HG02571 (cell line): ENCODE results near the gene TIPARP.
"Not testable (repeated sequence)": the region's sequence is repeated elsewhere in the genome, so short reads cannot be mapped to it uniquely, and the experiment has no call there.

Source experiments
- ATAC-seq: cut with Tn5 transposase; IDR thresholded peaks from one replicate; pipeline ENCODE4 v1.9.1; 2021; ENCODE audit warnings: mild to moderate bottlenecking, moderate library complexity; ENCODE audit not compliant: unreplicated experiment

Gene TIPARP

GRCh38 chr3:156737049-156737448 is 62.7 kb downstream of the TIPARP start:
- not testable (repeated sequence) for ATAC-seq

DNA sequence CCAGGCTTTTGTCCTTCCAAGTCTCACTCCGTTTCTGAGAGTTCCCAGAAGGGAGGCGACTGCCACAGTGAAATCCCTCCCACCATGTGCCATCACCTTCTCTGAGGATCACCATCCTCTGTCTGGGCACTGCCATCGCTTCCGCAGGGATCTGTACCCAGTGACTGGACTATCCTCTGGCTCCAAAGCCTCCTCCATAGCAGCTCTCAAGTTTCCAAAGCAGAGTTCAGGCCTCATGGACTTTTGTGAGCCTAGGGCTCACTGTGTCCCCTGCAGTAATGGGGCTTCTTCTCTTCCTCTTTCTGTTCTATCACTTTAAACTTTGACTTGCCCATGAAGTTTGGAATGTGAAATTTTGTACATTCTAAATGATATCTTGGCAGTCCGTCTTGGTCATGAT is 63.9 kb downstream of the TIPARP start:
- ATAC-seq: no peak

DNA sequence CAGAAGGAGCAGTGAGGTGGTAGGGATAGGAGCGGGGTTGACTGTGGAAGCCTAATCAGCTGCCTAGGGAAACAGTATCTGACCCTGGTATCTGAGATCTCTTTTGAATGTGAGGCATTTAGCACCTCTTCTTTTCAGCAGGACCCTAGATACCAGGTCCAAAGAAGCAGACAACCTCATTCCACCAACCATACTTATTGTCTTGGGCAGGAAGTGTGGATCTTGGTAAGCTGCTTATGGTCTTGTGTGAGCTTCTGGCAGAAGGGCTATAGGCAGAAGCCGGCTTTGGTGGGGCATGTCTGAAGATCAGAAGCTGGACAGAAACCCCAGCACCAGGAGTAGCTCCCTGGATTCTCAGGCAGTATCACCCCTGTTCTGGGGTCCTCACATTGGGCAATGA is 65.6 kb downstream of the TIPARP start:
- no peak for ATAC-seq

- not testable (repeated sequence) for ATAC-seq
Measured at GRCh38 chr3:156740581-156740980, 66.2 kb downstream of the TIPARP start.

DNA sequence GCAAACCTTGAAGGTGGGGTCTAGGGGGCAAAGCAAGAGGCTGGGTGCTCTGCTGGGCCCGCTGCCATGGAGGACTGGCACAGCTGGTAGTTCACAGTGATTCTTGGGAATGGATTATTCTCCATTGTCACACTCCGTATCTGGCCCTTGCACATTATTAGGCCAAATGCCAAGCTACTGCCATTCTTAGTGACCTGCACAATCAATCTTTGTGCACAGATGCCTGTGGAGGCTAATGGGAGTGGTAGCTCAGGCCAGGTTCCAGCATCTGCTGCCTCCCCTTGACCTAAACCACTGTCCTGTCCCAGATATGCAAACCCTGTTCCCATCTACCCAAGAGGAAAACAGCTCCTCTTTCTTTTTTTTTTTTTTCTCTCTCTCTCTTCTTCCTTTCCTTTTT is 67.5 kb downstream of the TIPARP start:
- no peak for ATAC-seq

DNA sequence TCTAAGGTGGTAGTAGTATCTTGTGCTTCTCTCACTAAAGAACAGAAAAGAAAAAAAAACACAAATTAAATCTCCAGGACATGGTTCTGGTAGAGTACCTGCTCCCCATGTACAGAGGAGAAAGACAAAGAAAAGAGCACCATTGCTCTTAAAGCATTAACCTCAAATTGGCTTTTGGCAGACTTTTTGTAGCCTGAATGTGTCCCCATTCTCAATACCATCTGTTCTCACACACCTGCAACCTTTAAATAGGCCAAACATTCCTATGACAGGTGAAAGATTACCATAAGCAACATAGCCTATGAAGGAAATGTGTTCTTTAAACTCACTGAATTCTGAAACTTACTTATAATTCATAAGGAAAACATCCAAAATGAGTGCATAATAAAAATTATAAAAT is 68.0 kb downstream of the TIPARP start:
- no peak for ATAC-seq

DNA sequence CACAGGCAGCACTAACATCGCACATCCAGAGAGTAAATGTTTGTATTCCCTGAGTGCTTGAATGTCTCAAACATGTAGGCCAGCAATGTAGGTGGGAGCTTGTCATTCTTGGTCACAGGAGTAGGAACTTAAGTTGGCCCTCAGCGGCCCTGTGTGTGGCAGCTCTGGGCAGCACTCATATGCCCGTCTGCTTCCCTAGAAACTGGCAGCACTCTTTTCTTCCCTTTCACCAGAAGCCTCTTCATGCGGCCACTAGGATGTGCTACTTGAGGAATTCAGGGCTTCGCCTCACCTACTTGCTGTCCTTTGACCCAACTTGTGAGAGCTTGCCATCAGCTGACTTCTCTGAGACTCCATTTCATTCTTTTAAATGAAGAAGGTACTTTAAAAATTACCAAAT is 69.5 kb downstream of the TIPARP start:
- ATAC-seq: no peak

DNA sequence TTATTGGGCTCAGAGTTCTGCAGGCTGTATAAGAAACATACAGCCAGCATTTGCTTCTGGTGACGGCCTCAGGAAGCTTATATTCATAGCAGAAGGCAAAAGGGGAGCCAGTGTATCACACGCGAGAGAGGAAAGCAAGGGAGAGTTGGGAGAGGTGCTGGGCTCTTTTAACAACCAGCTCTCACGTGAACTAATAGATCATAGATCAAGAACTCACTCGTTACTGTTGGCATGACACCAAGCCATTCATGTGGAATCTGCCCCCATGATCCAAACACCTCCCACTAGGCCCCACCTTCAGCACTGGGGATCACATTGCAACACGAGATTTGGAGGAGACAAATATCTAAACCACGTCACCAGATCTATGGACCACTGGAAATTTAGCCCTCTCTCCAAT is 70.2 kb downstream of the TIPARP start:
- no peak for ATAC-seq

GRCh38 chr3:156745766-156746165 is 71.4 kb downstream of the TIPARP start:
- ATAC-seq: no peak

DNA sequence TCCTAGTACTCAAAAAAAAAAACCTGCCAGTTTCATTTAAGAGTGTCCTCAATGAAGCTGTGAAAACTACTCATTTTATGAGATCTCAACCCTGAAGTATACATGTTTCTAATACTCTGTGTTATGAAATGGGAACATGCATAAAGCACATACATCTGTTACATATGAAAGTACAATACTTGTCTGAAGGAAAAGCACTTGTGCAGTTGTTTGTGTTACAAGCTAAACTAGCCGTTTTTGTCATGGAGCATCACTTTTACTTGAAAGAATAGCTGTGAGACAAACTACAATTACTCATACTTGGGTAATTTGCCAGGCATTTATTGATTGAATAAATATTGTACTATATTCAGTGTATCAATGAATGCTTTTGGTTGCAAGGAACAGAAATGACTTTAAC is 72.7 kb downstream of the TIPARP start:
- no peak for ATAC-seq

DNA sequence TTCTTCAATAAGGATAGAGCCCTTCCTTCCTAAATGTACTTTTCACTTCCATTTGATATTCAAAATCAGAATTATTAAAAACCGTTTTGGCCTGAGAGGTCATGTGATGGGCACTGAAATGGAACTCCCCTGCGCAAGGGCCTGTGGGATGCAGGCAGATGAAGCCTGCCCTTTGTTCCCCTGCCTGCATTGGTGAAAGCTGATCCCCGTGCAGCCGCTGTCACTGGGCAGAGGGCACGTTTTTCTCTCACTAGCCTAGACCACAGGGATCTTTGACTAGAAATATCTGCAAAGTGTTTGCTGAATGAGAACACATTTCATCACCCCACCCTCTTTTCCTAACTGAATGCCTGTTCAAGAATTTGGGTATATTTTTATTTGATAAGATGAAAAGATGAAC is 74.9 kb downstream of the TIPARP start:
- ATAC-seq: no peak

DNA sequence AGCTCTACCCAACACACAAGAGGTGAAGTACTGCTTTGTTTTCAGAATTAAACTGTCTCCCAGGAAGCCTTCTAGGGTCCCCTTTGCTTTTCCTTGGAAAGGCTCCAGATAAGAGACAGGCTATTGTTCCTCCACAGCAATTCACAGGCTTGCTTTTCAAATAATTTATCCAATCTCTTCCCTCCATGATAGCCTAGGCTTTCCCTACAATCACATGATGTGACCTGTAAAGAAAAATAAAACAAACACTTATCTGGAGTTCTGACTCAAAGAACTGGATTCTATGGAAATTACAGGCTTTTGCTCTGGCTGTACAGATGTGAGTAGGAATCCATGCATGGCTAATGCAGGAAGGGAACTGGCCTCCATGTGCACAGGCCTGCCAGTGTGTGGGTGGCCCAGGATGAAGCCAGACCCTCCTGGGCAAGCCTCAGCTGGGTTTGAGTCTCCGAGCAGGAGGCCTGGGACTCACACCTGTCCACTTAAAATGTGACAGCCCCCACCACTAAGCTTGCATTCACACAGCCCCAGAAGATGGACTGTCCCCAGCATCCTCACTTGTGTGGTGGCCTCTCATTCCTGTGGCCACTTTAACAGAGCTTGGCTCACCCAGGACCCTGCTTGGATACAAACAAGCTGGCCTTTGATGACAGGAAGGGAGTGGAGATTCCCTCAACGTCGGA is 75.9 kb downstream of the TIPARP start:
- ATAC-seq: no peak

- ATAC-seq: no peak
Measured at GRCh38 chr3:156750874-156751245, 76.5 kb downstream of the TIPARP start.

- ATAC-seq: no peak
Measured at GRCh38 chr3:156751461-156752025, 77.2 kb downstream of the TIPARP start.
